SK-N-SH treated with all-trans-retinoic acid at 6 μM for 48 hours (cell line): ENCODE data around the gene CDC42EP5.

Experiments used
- BACH2 ChIP-seq: fragments of 250-450 bp; sonication (Bioruptor Pico); IDR thresholded peaks from 2 replicates; pipeline ENCODE4 v1.9.0; 2021; ENCODE audit warnings: mild to moderate bottlenecking, borderline replicate concordance
- POU6F1 ChIP-seq: fragments of 250-450 bp; sonication (Bioruptor Pico); IDR thresholded peaks from 2 replicates; pipeline ENCODE4 v1.8.0; 2021; ENCODE audit warnings: low read depth, mild to moderate bottlenecking, moderate library complexity, borderline replicate concordance
- PPARA ChIP-seq: fragments of 250-450 bp; sonication (Bioruptor Pico); IDR thresholded peaks from 2 replicates; pipeline ENCODE4 v1.5.0; 2020; ENCODE audit warnings: mild to moderate bottlenecking, borderline replicate concordance
- TCF4 ChIP-seq: fragments of 250-450 bp; sonication (Bioruptor Pico); IDR thresholded peaks from 2 replicates; pipeline ENCODE4 v1.8.0; 2021; ENCODE audit warnings: mild to moderate bottlenecking, moderate library complexity, borderline replicate concordance
- ZFP30 ChIP-seq: fragments of 450-650 bp; formaldehyde crosslinking; IDR thresholded peaks from 2 replicates; pipeline ENCODE4 v1.5.0; 2022; ENCODE audit warnings: mild to moderate bottlenecking, moderate library complexity
- ZNF70 ChIP-seq: fragments of 450-650 bp; formaldehyde crosslinking; IDR thresholded peaks from 2 replicates; pipeline ENCODE4 v1.5.0; 2020; ENCODE audit warnings: mild to moderate bottlenecking, moderate library complexity
- TF ChIP-seq, protein P1 (sequence below): fragments of 250-450 bp; sonication (Bioruptor Pico); IDR thresholded peaks from 2 replicates; pipeline ENCODE4 v1.8.0; 2020; ENCODE audit warnings: mild to moderate bottlenecking, moderate library complexity, borderline replicate concordance

DNA sequence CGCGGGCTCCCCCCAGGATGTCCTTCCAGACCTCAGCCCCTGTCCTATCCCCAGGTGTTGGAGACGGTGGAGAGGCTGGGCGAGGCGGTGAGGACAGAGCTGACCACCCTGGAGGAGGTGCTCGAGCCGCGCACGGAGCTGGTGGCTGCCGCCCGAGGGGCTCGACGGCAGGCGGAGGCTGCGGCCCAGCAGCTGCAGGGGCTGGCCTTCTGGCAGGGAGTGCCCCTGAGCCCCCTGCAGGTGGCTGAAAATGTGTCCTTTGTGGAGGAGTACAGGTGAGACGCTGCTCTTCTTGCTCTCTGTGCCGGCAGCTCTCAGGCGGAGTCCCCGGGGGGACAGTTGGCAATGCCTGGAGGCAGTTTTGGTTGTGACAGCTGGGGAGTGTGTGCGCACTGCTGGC, 51.0 kb downstream of the CDC42EP5 start:
- TF ChIP-seq PPARA (CRISPR knock-in tag), result no peak
- TF ChIP-seq ZFP30 (CRISPR knock-in tag), result no peak
- no peak for TF ChIP-seq TCF4 (CRISPR knock-in tag)
- TF ChIP-seq, protein P1, sequence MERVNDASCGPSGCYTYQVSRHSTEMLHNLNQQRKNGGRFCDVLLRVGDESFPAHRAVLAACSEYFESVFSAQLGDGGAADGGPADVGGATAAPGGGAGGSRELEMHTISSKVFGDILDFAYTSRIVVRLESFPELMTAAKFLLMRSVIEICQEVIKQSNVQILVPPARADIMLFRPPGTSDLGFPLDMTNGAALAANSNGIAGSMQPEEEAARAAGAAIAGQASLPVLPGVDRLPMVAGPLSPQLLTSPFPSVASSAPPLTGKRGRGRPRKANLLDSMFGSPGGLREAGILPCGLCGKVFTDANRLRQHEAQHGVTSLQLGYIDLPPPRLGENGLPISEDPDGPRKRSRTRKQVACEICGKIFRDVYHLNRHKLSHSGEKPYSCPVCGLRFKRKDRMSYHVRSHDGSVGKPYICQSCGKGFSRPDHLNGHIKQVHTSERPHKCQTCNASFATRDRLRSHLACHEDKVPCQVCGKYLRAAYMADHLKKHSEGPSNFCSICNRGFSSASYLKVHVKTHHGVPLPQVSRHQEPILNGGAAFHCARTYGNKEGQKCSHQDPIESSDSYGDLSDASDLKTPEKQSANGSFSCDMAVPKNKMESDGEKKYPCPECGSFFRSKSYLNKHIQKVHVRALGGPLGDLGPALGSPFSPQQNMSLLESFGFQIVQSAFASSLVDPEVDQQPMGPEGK (CRISPR knock-in tag), result no peak
- no peak for TF ChIP-seq POU6F1 (CRISPR knock-in tag)
- no peak for TF ChIP-seq BACH2 (CRISPR knock-in tag)
- TF ChIP-seq ZNF70, result no peak
